OCI-LY3 (cell line): ENCODE data around the gene NHS.

Experiments
- CTCF ChIP-seq: fragments of 200-600, 300-600 bp; sonication (generic); IDR thresholded peaks from 2 replicates; pipeline ENCODE4 v1.5.1; 2014; ENCODE audit warnings: antibody characterized with exemption, low read length, low read depth
- EZH2phosphoT487 ChIP-seq: fragments of 200-600 bp; shearing (Covaris generic); IDR thresholded peaks from 2 replicates; pipeline ENCODE4 v1.6.1; 2018; ENCODE audit warnings: antibody characterized with exemption, mixed run types, low read depth

GRCh38 chrX:17644001-17644400 lies 269.0 kb downstream of the NHS start:
- no peak for TF ChIP-seq CTCF
- TF ChIP-seq EZH2phosphoT487 = no peak
